GM12892 (cell line): ENCODE data around the gene TMIGD1.

ENCODE experiments used
- DNase-seq: peaks from one replicate; pipeline ENCODE4 v3.0.0; 2011; ENCODE audit not compliant: insufficient read length
- FAIRE-seq: peaks from 2 replicates; lab custom pipeline; 2011; peaks lifted over from hg19 to GRCh38; lab: Jason Lieb, UNC
- POLR2A ChIP-seq: IDR thresholded peaks from 2 replicates; pipeline ENCODE4 v1.6.1; 2011; ENCODE audit warnings: low read depth, low read length, control low read depth
- POLR2AphosphoS5 ChIP-seq: IDR thresholded peaks from 2 replicates; pipeline ENCODE4 v1.6.1; 2011; ENCODE audit warnings: low read depth, low read length, control low read depth
- TAF1 ChIP-seq: IDR thresholded peaks from 2 replicates; pipeline ENCODE4 v1.6.1; 2011; ENCODE audit warnings: low read depth, mild to moderate bottlenecking, control low read depth, low read length, borderline replicate concordance

Gene TMIGD1

DNA sequence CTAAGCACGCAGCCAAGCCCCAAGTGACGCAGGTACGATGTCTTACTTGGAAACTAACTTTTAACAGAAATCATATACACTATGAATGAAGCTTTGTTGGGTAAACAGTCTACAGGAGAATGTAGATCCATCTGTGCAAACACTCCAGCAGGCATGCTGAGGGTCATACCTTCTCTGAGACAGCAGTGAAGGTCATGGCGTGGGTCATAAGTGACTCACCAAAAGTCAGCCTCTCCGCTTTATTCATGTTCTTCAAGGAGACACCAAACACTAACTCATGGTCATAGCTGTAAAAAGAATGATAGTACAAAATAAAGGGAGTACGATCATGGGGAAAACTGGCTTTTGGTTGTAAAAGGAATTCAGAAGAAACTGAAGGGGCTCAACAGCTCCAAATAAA, 62.8 kb downstream of the TMIGD1 start:
- no peak for TF ChIP-seq TAF1
- TF ChIP-seq POLR2A, result no peak
- no peak for TF ChIP-seq POLR2AphosphoS5
- FAIRE-seq, result no peak
- no peak for DNase-seq

DNA sequence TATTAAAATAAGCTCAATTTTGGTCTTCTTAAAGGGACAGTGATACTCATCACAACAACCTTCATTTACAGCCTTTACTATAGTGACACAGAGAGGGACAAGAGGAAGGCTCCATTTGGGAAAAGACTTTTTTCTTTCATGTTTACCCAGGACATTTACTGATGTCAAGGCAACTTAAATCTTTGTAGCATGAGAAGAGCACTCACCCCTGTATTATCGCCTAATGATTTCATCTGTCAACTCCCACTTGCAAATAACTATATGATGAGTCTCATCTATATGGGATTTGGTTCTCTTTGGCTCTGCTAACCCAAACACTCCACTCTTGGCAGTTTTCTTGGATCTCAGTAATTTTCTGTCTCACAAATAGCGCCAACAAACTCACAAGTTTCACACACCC, 66.2 kb downstream of the TMIGD1 start:
- DNase-seq (no peak), FAIRE-seq (no peak)
- TF ChIP-seq POLR2A, result no peak
- TF ChIP-seq POLR2AphosphoS5, result no peak
- TF ChIP-seq TAF1, result no peak
